H1 (cell line): Measurements from ENCODE around the gene LAMC1. TPM values are rescaled to one million over a fixed set of nuclear protein-coding genes. Genes with fewer than 3 reads are reported as not detected.

Experiments used
- CTCF ChIA-PET: fragments of 300-600 bp; sonication (Branson Sonifier 250); formaldehyde crosslinking; loops from one replicate; lab custom pipeline; 2021; ENCODE audit not compliant: partially characterized antibody; lab: Charles Lee
- POLR2A ChIA-PET: fragments of 300-600 bp; sonication (Branson Sonifier 250); formaldehyde crosslinking; loops from one replicate; lab custom pipeline; 2021; ENCODE audit warnings: inconsistent platforms; ENCODE audit not compliant: partially characterized antibody; lab: Charles Lee
- DNase-seq, 2 experiments: peaks; one replicate each; pipeline versions ENCODE4 v3.0.0 to v3.0.0-alpha.2; 2010 to 2022; ENCODE audit warnings: low spot score in 2 of 2, low read depth in 1 of 2, mixed read lengths in 1 of 2
- FAIRE-seq: peaks from 2 replicates; lab custom pipeline; 2011; peaks lifted over from hg19 to GRCh38; lab: Jason Lieb, UNC
- H2AFZ ChIP-seq: 2 replicates; pipeline ENCODE4 v1.8.1; 2012; ENCODE audit warnings: low read length, inconsistent platforms
- H2AK5ac ChIP-seq: 2 replicates; pipeline ENCODE4 v1.6.1; 2013; ENCODE audit warnings: low read depth, low read length
- H2BK120ac ChIP-seq: replicated peaks from 2 replicates; pipeline ENCODE3; 2013; ENCODE audit warnings: low read depth, low read length, inconsistent platforms
- H2BK12ac ChIP-seq: 2 replicates; pipeline ENCODE4 v1.6.1; 2013; ENCODE audit warnings: low read depth, low read length
- H2BK15ac ChIP-seq: 2 replicates; pipeline ENCODE4 v1.6.1; 2013; ENCODE audit warnings: low read length
- H2BK20ac ChIP-seq: 2 replicates; pipeline ENCODE4 v1.6.1; 2013; ENCODE audit warnings: low read length
- H2BK5ac ChIP-seq: 2 replicates; pipeline ENCODE4 v1.6.1; 2013; ENCODE audit warnings: low read depth, low read length
- H3K14ac ChIP-seq: 2 replicates; pipeline ENCODE4 v1.6.1; 2013; ENCODE audit warnings: inconsistent platforms; ENCODE audit not compliant: insufficient read length
- H3K18ac ChIP-seq: 2 replicates; pipeline ENCODE4 v1.6.1; 2013; ENCODE audit warnings: low read length; ENCODE audit errors: extremely low read depth
- H3K23ac ChIP-seq: 2 replicates; pipeline ENCODE4 v1.6.1; 2013; ENCODE audit warnings: inconsistent platforms; ENCODE audit not compliant: insufficient read length
- H3K23me2 ChIP-seq: 2 replicates; pipeline ENCODE4 v1.6.1; 2013; ENCODE audit warnings: low read depth, low read length
- H3K27ac ChIP-seq: 2 replicates; pipeline ENCODE4 v1.6.1; 2011; ENCODE audit warnings: low read depth, low read length, inconsistent platforms
- H3K27me3 ChIP-seq, 4 experiments: replicated peaks in 1 of 4; 1 replicate in 1 of 4; 2 replicates in 3 of 4; pipeline versions ENCODE4 v1.6.1 to v1.8.1; 2011 to 2013; ENCODE audit warnings: low read length in 3 of 4, mild to moderate bottlenecking in 3 of 4, inconsistent platforms in 2 of 4, mixed read lengths in 2 of 4, moderate library complexity in 1 of 4; ENCODE audit not compliant: control insufficient read depth in 3 of 4, insufficient read depth in 3 of 4; ENCODE audit errors: extremely low read depth in 1 of 4
- H3K36me3 ChIP-seq, 4 experiments: 2 replicates each; pipeline versions ENCODE4 v1.6.1 to v1.8.1; 2011 to 2013; ENCODE audit warnings: mild to moderate bottlenecking in 4 of 4, low read length in 3 of 4, moderate library complexity in 2 of 4, control low read depth in 1 of 4, inconsistent platforms in 1 of 4; ENCODE audit not compliant: insufficient read depth in 4 of 4, control insufficient read depth in 2 of 4
- H3K4ac ChIP-seq: replicated peaks from 2 replicates; pipeline ENCODE3; 2013; ENCODE audit warnings: low read length, low read depth, mixed read lengths, inconsistent platforms; ENCODE audit not compliant: insufficient read length
- H3K4me1 ChIP-seq, 4 experiments: replicated peaks in 1 of 4; 1 replicate in 1 of 4; 2 replicates in 3 of 4; pipeline versions ENCODE4 v1.6.1 to v1.8.1; 2011 to 2013; ENCODE audit warnings: low read length in 3 of 4, inconsistent platforms in 2 of 4, mixed read lengths in 1 of 4; ENCODE audit not compliant: insufficient read depth in 4 of 4, control insufficient read depth in 3 of 4
- H3K4me2 ChIP-seq, 2 experiments: 2 replicates each; pipeline versions ENCODE4 v1.6.1 to v1.8.1; 2011 to 2013; ENCODE audit warnings: low read depth in 2 of 2, low read length in 2 of 2, control low read depth in 1 of 2, inconsistent platforms in 1 of 2, mild to moderate bottlenecking in 1 of 2; ENCODE audit not compliant: insufficient read depth in 1 of 2
- H3K4me3 ChIP-seq, 4 experiments: fragments of 200-600, 300-600 bp in 1 of 4; sonication (generic), shearing (Covaris generic), sonication (Bioruptor Twin) in 1 of 4; 2 replicates each; pipeline versions ENCODE4 v1.5.1 to v1.8.1; 2011 to 2016; ENCODE audit warnings: low read length in 4 of 4, low read depth in 3 of 4, control low read depth in 2 of 4, inconsistent platforms in 2 of 4, mild to moderate bottlenecking in 2 of 4, mixed read lengths in 1 of 4, moderate library complexity in 1 of 4; ENCODE audit not compliant: insufficient read depth in 2 of 4; ENCODE audit errors: extremely low read depth in 1 of 4
- H3K56ac ChIP-seq: replicated peaks from 2 replicates; pipeline ENCODE3; 2013; ENCODE audit warnings: low read depth, mild to moderate bottlenecking, mixed read lengths, low read length, inconsistent platforms; ENCODE audit not compliant: insufficient read length
- H3K79me1 ChIP-seq: 2 replicates; pipeline ENCODE4 v1.6.1; 2013; ENCODE audit warnings: low read depth, low read length, control low read depth
- H3K79me2 ChIP-seq, 2 experiments: 2 replicates each; pipeline versions ENCODE4 v1.6.1 to v1.8.1; 2012 to 2013; ENCODE audit warnings: low read length in 2 of 2, mild to moderate bottlenecking in 2 of 2, inconsistent platforms in 1 of 2; ENCODE audit not compliant: insufficient read depth in 2 of 2, control insufficient read depth in 1 of 2
- H3K9ac ChIP-seq, 4 experiments: replicated peaks in 1 of 4; 1 replicate in 1 of 4; 2 replicates in 3 of 4; pipeline versions ENCODE4 v1.6.1 to v1.8.1; 2011 to 2013; ENCODE audit warnings: low read depth in 3 of 4, low read length in 3 of 4, control low read depth in 2 of 4, mild to moderate bottlenecking in 2 of 4, moderate library complexity in 2 of 4, inconsistent platforms in 1 of 4; ENCODE audit errors: extremely low read depth in 1 of 4
- H3K9me3 ChIP-seq, 2 experiments: 2 replicates each; pipeline versions ENCODE4 v1.6.1 to v1.8.1; 2012 to 2013; ENCODE audit warnings: mild to moderate bottlenecking in 2 of 2, moderate library complexity in 2 of 2, control low read depth in 1 of 2, inconsistent platforms in 1 of 2, low read depth in 1 of 2, low read length in 1 of 2, mixed read lengths in 1 of 2; ENCODE audit not compliant: insufficient read depth in 2 of 2
- H4K20me1 ChIP-seq, 2 experiments: replicated peaks in 1 of 2; 2 replicates each; pipeline versions ENCODE3 to v1.8.1; 2011 to 2013; ENCODE audit warnings: inconsistent platforms in 2 of 2, low read length in 2 of 2, mild to moderate bottlenecking in 1 of 2; ENCODE audit not compliant: insufficient read depth in 2 of 2, control insufficient read depth in 1 of 2
- H4K5ac ChIP-seq: 2 replicates; pipeline ENCODE4 v1.6.1; 2013; ENCODE audit warnings: low read length, low read depth, mixed read lengths, inconsistent platforms; ENCODE audit not compliant: insufficient read length
- H4K8ac ChIP-seq: 2 replicates; pipeline ENCODE4 v1.8.0; 2013; ENCODE audit warnings: mild to moderate bottlenecking, moderate library complexity, low read length, inconsistent platforms; ENCODE audit not compliant: insufficient read depth; ENCODE audit errors: extremely low read depth
- H4K91ac ChIP-seq: replicated peaks from 2 replicates; pipeline ENCODE3; 2013; ENCODE audit warnings: low read length, mixed read lengths, inconsistent platforms; ENCODE audit not compliant: insufficient read length
- CHD1 ChIP-seq: IDR thresholded peaks from 2 replicates; pipeline ENCODE4 v1.6.1; 2012; ENCODE audit warnings: low read depth, low read length, improper control_type of control experiment
- EGR1 ChIP-seq: IDR thresholded peaks from 2 replicates; pipeline ENCODE4 v1.6.1; 2011; ENCODE audit warnings: low read depth, low read length, borderline replicate concordance
- GTF2F1 ChIP-seq: IDR thresholded peaks from 2 replicates; pipeline ENCODE4 v1.6.1; 2012; ENCODE audit warnings: low read depth, low read length, improper control_type of control experiment, borderline replicate concordance
- JUND ChIP-seq: IDR thresholded peaks from 2 replicates; pipeline ENCODE4 v1.6.1; 2011; ENCODE audit warnings: mild to moderate bottlenecking, improper control_type of control experiment, low read length
- KDM1A ChIP-seq: fragments of 200-600, 300-600 bp; sonication (generic); IDR thresholded peaks from 2 replicates; pipeline ENCODE4 v1.7.1; 2016; ENCODE audit warnings: mild to moderate bottlenecking, low read length, borderline replicate concordance
- NANOG ChIP-seq: IDR thresholded peaks from 2 replicates; pipeline ENCODE4 v1.6.1; 2011; ENCODE audit warnings: low read length, low read depth, mild to moderate bottlenecking, inconsistent platforms; ENCODE audit not compliant: insufficient read depth, poor library complexity, severe bottlenecking
- PHF8 ChIP-seq: fragments of 200-600 bp; sonication (generic); conservative IDR thresholded peaks from 2 replicates; pipeline ENCODE4 v1.7.1; 2012; ENCODE audit warnings: low read depth, mild to moderate bottlenecking, inconsistent platforms, low read length, moderate library complexity
- POU5F1 ChIP-seq: IDR thresholded peaks from 2 replicates; pipeline ENCODE4 v1.6.1; 2011; ENCODE audit warnings: low read depth, mild to moderate bottlenecking, low read length, moderate library complexity
- RBBP5 ChIP-seq: IDR thresholded peaks from 2 replicates; pipeline ENCODE4 v1.7.1; 2012; ENCODE audit warnings: low read depth, mild to moderate bottlenecking, inconsistent platforms, low read length, moderate library complexity, borderline replicate concordance
- SP1 ChIP-seq: IDR thresholded peaks from 2 replicates; pipeline ENCODE4 v1.6.1; 2011; ENCODE audit warnings: low read depth, low read length
- TAF1 ChIP-seq: IDR thresholded peaks from 2 replicates; pipeline ENCODE4 v1.6.1; 2011; ENCODE audit warnings: mild to moderate bottlenecking, low read depth, low read length
- TCF12 ChIP-seq: IDR thresholded peaks from 2 replicates; pipeline ENCODE4 v1.6.1; 2011; ENCODE audit warnings: low read depth, mild to moderate bottlenecking, low read length
- WGBS, 2 experiments: shearing (Covaris generic) in 1 of 2; methylation state at CpG; one replicate each; pipeline versions ENCODE4 v1.1.6 to v1.1.7; 2013 to 2015; ENCODE audit warnings: low lambda C conversion rate in 2 of 2, mixed read lengths in 2 of 2, inconsistent platforms in 1 of 2, low coverage in 1 of 2, missing lambda C conversion rate in 1 of 2; ENCODE audit not compliant: insufficient replicate concordance in 2 of 2, insufficient coverage in 1 of 2, insufficient read length in 1 of 2; ENCODE audit errors: extremely low coverage in 1 of 2, missing lambda C conversion rate in 1 of 2; 5-methylcytosine and 5-hydroxymethylcytosine counted together
- polyA plus RNA-seq, 7 experiments: library from polyadenylated mRNA; depleted of rRNA in 3 of 7; stranded (reverse) in 5 of 7; unstranded in 2 of 7; fragments of >200 nt in 5 of 7; fragments of 200-250 nt in 2 of 7; gene quantifications; 1 replicate in 5 of 7; 2 replicates in 1 of 7; 4 replicates in 1 of 7; pipeline versions ENCODE4 v1.2.1 to v1.2.3, GENCODE V29; 2011 to 2013; ENCODE audit warnings: missing spikeins in 2 of 7, mixed read lengths in 2 of 7
- total RNA-seq: library from RNA; stranded (reverse); fragmentation: NEBNext Ultra II Directional; extraction: Animal tissue kit (Norgen Biotek cat#: 25700); gene quantifications from 2 replicates; pipeline ENCODE4 v1.2.1, GENCODE V29; 2021
- TF ChIP-seq, protein P1 (sequence below): IDR thresholded peaks from 2 replicates; pipeline ENCODE4 v1.6.1; 2012; ENCODE audit warnings: inconsistent platforms

Gene LAMC1
- total and polyA plus RNA-seq, 2 of the 8 experiments (the other 6 are each of a cell fraction or from before 2014, with no cell fraction given) = 47.6 to 90.3 TPM

DNA sequence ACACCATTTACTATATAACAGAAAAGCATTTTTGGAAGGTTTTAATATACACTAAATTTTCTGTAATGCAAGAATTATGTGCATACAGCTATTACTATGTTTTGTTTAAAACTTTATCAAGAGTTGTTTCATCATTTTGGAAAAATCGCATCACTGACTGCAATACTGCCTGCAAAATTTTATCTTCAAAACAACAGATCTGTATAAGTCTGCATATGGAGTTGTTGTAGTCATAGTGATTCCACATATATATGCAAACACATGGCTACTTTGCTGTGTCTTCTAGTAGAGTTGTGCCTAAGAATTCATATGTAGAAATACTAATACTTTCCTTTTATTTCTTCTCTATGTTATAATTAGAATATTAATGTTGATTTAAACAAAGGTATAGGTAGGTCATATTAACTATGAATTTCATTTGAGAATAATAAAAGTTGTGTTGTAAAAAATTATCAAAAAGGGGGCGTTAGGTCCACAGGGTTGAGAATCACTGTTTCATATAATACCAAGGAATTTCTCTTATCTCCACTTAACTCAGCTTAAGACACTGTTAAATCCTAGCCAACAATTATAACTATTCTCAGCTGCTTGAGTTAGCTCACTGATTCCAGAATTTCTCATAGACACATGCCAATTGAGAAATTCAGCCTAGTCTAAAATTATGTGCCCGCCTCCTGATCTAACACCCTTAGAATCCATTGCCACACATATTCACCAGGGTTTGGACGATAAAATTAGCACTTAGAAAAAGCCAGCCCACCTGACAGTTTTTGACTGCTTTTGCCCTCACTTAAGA, 22.9 kb upstream of the LAMC1 start:
- H3K23me2 ChIP-seq = no peaks in the 10 kb centered on the region
- no peak overlapping the region for H3K27ac ChIP-seq
- H2BK20ac ChIP-seq = no peak overlapping the region
- H2BK120ac ChIP-seq = no peak overlapping the region
- no peaks in the 10 kb centered on the region for H3K9me3 ChIP-seq
- ChIA-PET POLR2A (no interaction called here), CTCF (interaction anchor here (0.7 to 1.7 kb wide), 4 partner anchors 13 to 305 kb away, joined by 3 to 5 read pairs (median 3); no protein-coding TSS in a partner anchor)
- no peak overlapping the region for H2AK5ac ChIP-seq
- H3K79me1 ChIP-seq = no peaks in the 10 kb centered on the region
- H3K23ac ChIP-seq = no peak overlapping the region
- H3K4ac ChIP-seq = no peak overlapping the region
- H3K4me1 ChIP-seq = no peaks in the 10 kb centered on the region
- no peak overlapping the region for H4K91ac ChIP-seq
- H2BK15ac ChIP-seq = no peak overlapping the region
- H3K36me3 ChIP-seq = no peaks in the 10 kb centered on the region
- H3K56ac ChIP-seq = no peak overlapping the region
- H2AFZ ChIP-seq = no peak overlapping the region
- H3K27me3 ChIP-seq = no peaks in the 10 kb centered on the region
- H3K18ac ChIP-seq = no peak overlapping the region
- H4K8ac ChIP-seq = no peak overlapping the region
- H4K20me1 ChIP-seq = no peaks in the 10 kb centered on the region
- no peak overlapping the region for H2BK12ac ChIP-seq
- H3K4me3 ChIP-seq = no peak overlapping the region
- FAIRE-seq (no peak), DNase-seq (no peak)
- no peak overlapping the region for H2BK5ac ChIP-seq
- WGBS, 2 experiments = 82% methylated on average over 4 of the region's 4 CpGs; no CpG with 5 or more reads in 1 of the 2 experiments
- H4K5ac ChIP-seq = no peak overlapping the region
- no peak overlapping the region for H3K14ac ChIP-seq
- no peak overlapping the region for H3K9ac ChIP-seq
- no peak overlapping the region for H3K4me2 ChIP-seq
- H3K79me2 ChIP-seq = no peaks in the 10 kb centered on the region
- TF ChIP-seq CHD1 = no peak
- TF ChIP-seq RBBP5 = no peak
- no peak for TF ChIP-seq PHF8
- TF ChIP-seq JUND = no peak
- TF ChIP-seq, protein P1, sequence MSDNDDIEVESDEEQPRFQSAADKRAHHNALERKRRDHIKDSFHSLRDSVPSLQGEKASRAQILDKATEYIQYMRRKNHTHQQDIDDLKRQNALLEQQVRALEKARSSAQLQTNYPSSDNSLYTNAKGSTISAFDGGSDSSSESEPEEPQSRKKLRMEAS = no peak
- no peak for TF ChIP-seq GTF2F1
- no peak for TF ChIP-seq POU5F1
- TF ChIP-seq NANOG = no peak
- TF ChIP-seq TAF1 = no peak
- no peak for TF ChIP-seq EGR1
- TF ChIP-seq SP1 = no peak
- no peak for TF ChIP-seq KDM1A
- TF ChIP-seq TCF12 = no peak
